Ishikawa (cell line): ENCODE data around the gene CHCHD6.

Experiments used
- CEBPB ChIP-seq: IDR thresholded peaks from 2 replicates; pipeline ENCODE4 v1.6.1; 2012
- CREB1 ChIP-seq: IDR thresholded peaks from 2 replicates; pipeline ENCODE4 v1.6.1; 2012; ENCODE audit warnings: low read depth
- EGR1 ChIP-seq: IDR thresholded peaks from 2 replicates; pipeline ENCODE4 v1.6.1; 2012
- EP300 ChIP-seq: IDR thresholded peaks from 2 replicates; pipeline ENCODE4 v1.6.1; 2012; ENCODE audit warnings: borderline replicate concordance
- FOXM1 ChIP-seq: IDR thresholded peaks from 2 replicates; pipeline ENCODE4 v1.6.1; 2012; ENCODE audit warnings: low read depth, borderline replicate concordance
- MAX ChIP-seq: IDR thresholded peaks from 2 replicates; pipeline ENCODE4 v1.6.1; 2012
- NFIC ChIP-seq: IDR thresholded peaks from 2 replicates; pipeline ENCODE4 v1.6.1; 2012
- RAD21 ChIP-seq: IDR thresholded peaks from 2 replicates; pipeline ENCODE4 v1.6.1; 2012; ENCODE audit warnings: low read depth
- REST ChIP-seq: IDR thresholded peaks from 2 replicates; pipeline ENCODE4 v1.6.1; 2012; ENCODE audit warnings: low read depth, mild to moderate bottlenecking
- TAF1 ChIP-seq: IDR thresholded peaks from 2 replicates; pipeline ENCODE4 v1.6.1; 2012; ENCODE audit warnings: low read depth, mild to moderate bottlenecking
- TCF12 ChIP-seq: IDR thresholded peaks from 2 replicates; pipeline ENCODE4 v1.6.1; 2012; ENCODE audit warnings: low read depth
- TEAD4 ChIP-seq: IDR thresholded peaks from 2 replicates; pipeline ENCODE4 v1.6.1; 2012
- USF1 ChIP-seq: IDR thresholded peaks from 2 replicates; pipeline ENCODE4 v1.6.1; 2012
- YY1 ChIP-seq: IDR thresholded peaks from 2 replicates; pipeline ENCODE4 v1.6.1; 2012; ENCODE audit warnings: low read depth
- ZBTB7A ChIP-seq: IDR thresholded peaks from 2 replicates; pipeline ENCODE4 v1.6.1; 2012; ENCODE audit warnings: low read depth

CHCHD6 gene

GRCh38 chr3:126989316-126990023, 285.4 kb downstream of the CHCHD6 start:
- TF ChIP-seq EGR1 (no peak), NFIC (no peak), RAD21 (no peak), EP300 (no peak), CEBPB (no peak), TAF1 (no peak), FOXM1 (no peak), MAX (no peak), REST (no peak), YY1 (no peak), TEAD4 (no peak), TCF12 (no peak), ZBTB7A (no peak), CREB1 (no peak), USF1 (no peak)

- no peak for TF ChIP-seq EP300
- no peak for TF ChIP-seq USF1
- TF ChIP-seq EGR1 = no peak
- no peak for TF ChIP-seq CREB1
- no peak for TF ChIP-seq YY1
- no peak for TF ChIP-seq TEAD4
- TF ChIP-seq TAF1 = no peak
Observed at GRCh38 chr3:126990024-126990700, 286.1 kb downstream of the CHCHD6 start.

GRCh38 chr3:126990890-126991289, 286.9 kb downstream of the CHCHD6 start:
- TF ChIP-seq REST (no peak), EP300 (no peak), RAD21 (no peak), TCF12 (no peak), CEBPB (no peak), FOXM1 (no peak), ZBTB7A (no peak), TEAD4 (no peak), EGR1 (no peak), TAF1 (no peak), MAX (no peak), CREB1 (no peak), YY1 (no peak), NFIC (no peak), USF1 (no peak)

GRCh38 chr3:126991366-126992200, 287.5 kb downstream of the CHCHD6 start:
- no peak for TF ChIP-seq ZBTB7A
- TF ChIP-seq REST = no peak
- TF ChIP-seq TCF12 = no peak
- TF ChIP-seq FOXM1 = no peak
- no peak for TF ChIP-seq YY1
- TF ChIP-seq TEAD4 = no peak
- no peak for TF ChIP-seq CEBPB
